ENCODE measurements around the gene PPP1R15A. TPM values are rescaled to one million over a fixed set of nuclear protein-coding genes. Genes with fewer than 3 reads are reported as not detected.
A peak's percentile ranks its signal among the peaks of the same experiment; 100 is the strongest.

The PPP1R15A gene
- total RNA-seq, 1 donor from 2014 or later = 52.1 TPM

- no peak for TF ChIP-seq POLR2A (IDR thresholded peaks at IDR 0.05)
- TF ChIP-seq, protein P1, sequence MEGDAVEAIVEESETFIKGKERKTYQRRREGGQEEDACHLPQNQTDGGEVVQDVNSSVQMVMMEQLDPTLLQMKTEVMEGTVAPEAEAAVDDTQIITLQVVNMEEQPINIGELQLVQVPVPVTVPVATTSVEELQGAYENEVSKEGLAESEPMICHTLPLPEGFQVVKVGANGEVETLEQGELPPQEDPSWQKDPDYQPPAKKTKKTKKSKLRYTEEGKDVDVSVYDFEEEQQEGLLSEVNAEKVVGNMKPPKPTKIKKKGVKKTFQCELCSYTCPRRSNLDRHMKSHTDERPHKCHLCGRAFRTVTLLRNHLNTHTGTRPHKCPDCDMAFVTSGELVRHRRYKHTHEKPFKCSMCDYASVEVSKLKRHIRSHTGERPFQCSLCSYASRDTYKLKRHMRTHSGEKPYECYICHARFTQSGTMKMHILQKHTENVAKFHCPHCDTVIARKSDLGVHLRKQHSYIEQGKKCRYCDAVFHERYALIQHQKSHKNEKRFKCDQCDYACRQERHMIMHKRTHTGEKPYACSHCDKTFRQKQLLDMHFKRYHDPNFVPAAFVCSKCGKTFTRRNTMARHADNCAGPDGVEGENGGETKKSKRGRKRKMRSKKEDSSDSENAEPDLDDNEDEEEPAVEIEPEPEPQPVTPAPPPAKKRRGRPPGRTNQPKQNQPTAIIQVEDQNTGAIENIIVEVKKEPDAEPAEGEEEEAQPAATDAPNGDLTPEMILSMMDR (IDR thresholded peaks at IDR 0.05) = no peak
- intact Hi-C loops (cut with DNase I) = no loop called here
- no peak for DNase-seq (ENCODE audit: extremely low spot score in 2 of 2)
Measured at GRCh38 chr19:48833049-48833448, 39.2 kb upstream of the PPP1R15A start.

DNA sequence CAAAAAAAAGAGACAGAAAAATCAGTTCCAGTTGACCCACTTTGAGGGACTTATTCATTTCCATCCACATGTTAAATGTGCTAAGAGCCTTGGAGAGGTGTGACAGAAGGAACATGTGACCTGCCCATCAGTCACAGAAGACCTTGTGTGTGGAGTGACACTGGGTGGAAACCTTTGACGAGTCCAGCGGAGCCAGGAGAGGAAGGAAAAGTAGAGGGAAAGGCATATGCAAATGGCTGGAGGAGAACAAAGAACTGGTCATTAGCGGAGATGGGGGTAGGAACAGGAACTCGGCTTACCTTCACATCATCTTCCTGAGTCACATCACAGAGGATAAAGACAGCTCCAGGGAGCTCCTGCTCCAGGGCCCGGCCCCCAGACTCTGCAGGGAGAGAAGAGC lies 38.2 kb upstream of the PPP1R15A start:
- no peak for DNase-seq (ENCODE audit: extremely low spot score in 2 of 2)
- peaks cover 18% of the 10 kb centered on the region for H3K4me1 ChIP-seq
- no peak overlapping the region for H3K4me3 ChIP-seq
- no peaks in the 10 kb centered on the region for H3K27me3 ChIP-seq
- H3K9me3 ChIP-seq = no peaks in the 10 kb centered on the region
- intact Hi-C loops (cut with DNase I) = no loop called here
- peaks cover 0 to 17% of the 10 kb centered on the region in 2 donors for H3K36me3 ChIP-seq
- TF ChIP-seq POLR2AphosphoS5 (IDR thresholded peaks at IDR 0.05; ENCODE audit: insufficient read depth in 1 of 2, low read depth in 1 of 2) (no peak), POLR2A (IDR thresholded peaks at IDR 0.05) (no peak)
- TF ChIP-seq, protein P1 (IDR thresholded peaks at IDR 0.05) = no peak
- no peak overlapping the region for H3K27ac ChIP-seq

More at GRCh38 chr19:48833049-48833448, 39.2 kb upstream of the PPP1R15A start:
- Histone ChIP-seq H3K36me3 (peaks cover 0 to 17% of the 10 kb centered on the region in 2 donors), H3K9me3 (no peaks in the 10 kb centered on the region), H3K4me1 (peaks cover 18% of the 10 kb centered on the region), H3K27ac (no peak overlapping the region), H3K4me3 (no peak overlapping the region), H3K27me3 (no peaks in the 10 kb centered on the region)

GRCh38 chr19:48835734-48836088 lies 36.5 kb upstream of the PPP1R15A start:
- peak overlapping the region; percentile 47 to 48 for H3K4me3 ChIP-seq
- peak in 1 of 2 donors; percentile 97 for DNase-seq (ENCODE audit: extremely low spot score in 2 of 2)

DNA sequence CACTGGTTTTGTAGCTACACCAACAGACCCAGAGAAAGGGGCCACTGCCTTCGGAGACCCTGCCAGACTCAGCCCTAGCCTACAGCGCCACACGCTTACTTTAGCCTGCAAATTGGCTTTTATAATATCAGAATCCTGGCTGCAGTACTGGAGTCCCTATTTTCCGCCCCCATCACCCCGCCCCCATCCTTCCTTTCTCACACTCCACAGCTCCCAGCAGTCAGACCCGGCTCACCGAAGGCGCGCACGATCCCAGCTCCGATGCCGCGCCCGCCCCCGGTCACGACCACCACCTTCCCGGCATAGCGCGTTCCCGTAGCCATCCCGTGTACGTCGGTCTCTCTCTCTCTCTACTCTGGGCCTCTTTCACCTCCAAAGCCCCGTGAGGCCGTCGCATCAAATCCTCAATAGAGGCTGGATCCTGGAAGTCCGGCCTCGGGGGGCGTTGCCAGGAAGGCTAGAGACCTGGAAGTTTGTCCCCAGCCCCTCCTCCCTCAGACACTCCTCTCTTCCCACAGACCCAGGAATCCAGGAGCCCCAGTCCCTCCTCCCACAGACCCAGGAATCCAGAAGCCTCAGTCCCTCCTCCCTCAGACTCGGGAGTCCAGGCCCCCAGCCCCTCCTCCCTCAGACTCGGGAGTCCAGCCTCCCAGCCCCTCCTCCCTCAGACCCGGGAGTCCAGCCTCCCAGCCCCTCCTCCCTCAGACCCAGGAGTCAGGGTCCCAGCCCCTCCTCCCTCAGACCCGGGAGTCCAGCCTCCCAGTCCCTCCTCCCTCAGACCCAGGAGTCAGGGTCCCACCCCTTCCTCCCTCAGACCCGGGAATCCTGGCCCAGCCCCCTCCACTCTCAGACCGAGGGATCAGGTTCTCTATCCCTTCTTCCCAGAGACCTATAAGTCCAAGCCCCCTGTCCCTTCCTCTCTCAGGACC lies 35.9 kb upstream of the PPP1R15A start, which contains the start of gene HSD17B14:
HSD17B14 (minus strand) TSS at position 403 of the 929 bp plus-strand sequence; CDS start at position 323, 80 bp downstream.
- TF ChIP-seq POLR2AphosphoS5 (IDR thresholded peaks at IDR 0.05; ENCODE audit: insufficient read depth in 1 of 2, low read depth in 1 of 2) (peak in 1 of 2 donors; percentile 51), POLR2A (IDR thresholded peaks at IDR 0.05) (no peak)
- TF ChIP-seq, protein P1 (IDR thresholded peaks at IDR 0.05) = peak in 1 of 3 experiments; percentile 51
- Histone ChIP-seq H3K27ac (peak within 1 kb of the TSS; percentile 93), H3K4me3 (peak within 1 kb of the TSS; percentile 47 to 48), H3K4me1 (peaks cover 18% of the 10 kb centered on the region), H3K36me3 (peaks cover 0 to 11% of the 10 kb centered on the region in 2 donors), H3K9me3 (no peaks in the 10 kb centered on the region), H3K27me3 (no peaks in the 10 kb centered on the region)
- intact Hi-C loops (cut with DNase I) = loop anchor here (2.0 kb wide), 1 partner anchor 42 kb away; no protein-coding TSS in a partner anchor
- DNase-seq (ENCODE audit: extremely low spot score in 2 of 2) = no peak

More at GRCh38 chr19:48835734-48836088, 36.5 kb upstream of the PPP1R15A start:
- Histone ChIP-seq H3K9me3 (no peaks in the 10 kb centered on the region), H3K27ac (peak overlapping the region; percentile 93), H3K36me3 (peaks cover 0 to 17% of the 10 kb centered on the region in 2 donors), H3K4me1 (peaks cover 18% of the 10 kb centered on the region), H3K27me3 (no peaks in the 10 kb centered on the region)
- intact Hi-C loops (cut with DNase I) = loop anchor here (2.0 kb wide), 1 partner anchor 41 kb away; no protein-coding TSS in a partner anchor
- TF ChIP-seq POLR2A (IDR thresholded peaks at IDR 0.05) = peak in 1 of 2 donors; percentile 29
- TF ChIP-seq, protein P1 (IDR thresholded peaks at IDR 0.05) = peak; percentile 91 to 98 (median 94)
- peak; percentile 80 to 93 for TF ChIP-seq POLR2AphosphoS5 (IDR thresholded peaks at IDR 0.05; ENCODE audit: insufficient read depth in 1 of 2, low read depth in 1 of 2)
